ENCODE measurements around the gene ABHD16A. TPM values are rescaled to one million over a fixed set of nuclear protein-coding genes. Genes with fewer than 3 reads are reported as not detected.

The ABHD16A gene
- total RNA-seq, 1 donor from 2014 or later, result 54.7 TPM

GRCh38 chr6:31739639-31740396 is 36.7 kb upstream of the ABHD16A start, which contains the start of gene MSH5:
MSH5 (plus strand) TSS chr6:31740005; CDS start chr6:31740467, 462 bp downstream.
- Mint-ChIP-seq H3K4me1 (ENCODE audit: unreplicated experiment) (peaks cover 48% of the 10 kb centered on the region), H3K4me3 (ENCODE audit: unreplicated experiment) (peak within 1 kb of the TSS; percentile 95), H3K36me3 (ENCODE audit: low read depth, unreplicated experiment) (peaks cover 8% of the 10 kb centered on the region), H3K27me3 (ENCODE audit: unreplicated experiment) (peaks cover 17% of the 10 kb centered on the region), H3K9me3 (ENCODE audit: unreplicated experiment) (no peaks in the 10 kb centered on the region), H3K27ac (ENCODE audit: unreplicated experiment) (peak within 1 kb of the TSS; percentile 100)
- no peak for TF ChIP-seq CTCF (IDR thresholded peaks at IDR 0.05; ENCODE audit: unreplicated experiment)
- peak; percentile 90 for DNase-seq (ENCODE audit: low spot score)

GRCh38 chr6:31737991-31738979 is 35.2 kb upstream of the ABHD16A start:
- TF ChIP-seq CTCF (IDR thresholded peaks at IDR 0.05; ENCODE audit: unreplicated experiment), result no peak
- DNase-seq (ENCODE audit: low spot score), result no peak
- peak overlapping the region; percentile 100 for H3K27ac Mint-ChIP-seq (ENCODE audit: unreplicated experiment)
- H3K27me3 Mint-ChIP-seq (ENCODE audit: unreplicated experiment), result peaks cover 20% of the 10 kb centered on the region
- peaks cover 15% of the 10 kb centered on the region for H3K36me3 Mint-ChIP-seq (ENCODE audit: low read depth, unreplicated experiment)
- no peaks in the 10 kb centered on the region for H3K9me3 Mint-ChIP-seq (ENCODE audit: unreplicated experiment)
- H3K4me1 Mint-ChIP-seq (ENCODE audit: unreplicated experiment), result peaks cover 43% of the 10 kb centered on the region
- H3K4me3 Mint-ChIP-seq (ENCODE audit: unreplicated experiment), result peak overlapping the region; percentile 100

GRCh38 chr6:31737315-31737990 is 34.3 kb upstream of the ABHD16A start:
- DNase-seq (ENCODE audit: low spot score), result peak; percentile 55
- H3K4me1 Mint-ChIP-seq (ENCODE audit: unreplicated experiment), result peaks cover 47% of the 10 kb centered on the region
- peaks cover 18% of the 10 kb centered on the region for H3K36me3 Mint-ChIP-seq (ENCODE audit: low read depth, unreplicated experiment)
- H3K27ac Mint-ChIP-seq (ENCODE audit: unreplicated experiment), result peak overlapping the region; percentile 100
- peaks cover 20% of the 10 kb centered on the region for H3K27me3 Mint-ChIP-seq (ENCODE audit: unreplicated experiment)
- H3K4me3 Mint-ChIP-seq (ENCODE audit: unreplicated experiment), result peak overlapping the region; percentile 100
- TF ChIP-seq CTCF (IDR thresholded peaks at IDR 0.05; ENCODE audit: unreplicated experiment), result no peak
- H3K9me3 Mint-ChIP-seq (ENCODE audit: unreplicated experiment), result no peaks in the 10 kb centered on the region

- Mint-ChIP-seq H3K36me3 (ENCODE audit: low read depth, unreplicated experiment) (peaks cover 23% of the 10 kb centered on the region), H3K27me3 (ENCODE audit: unreplicated experiment) (peaks cover 20% of the 10 kb centered on the region), H3K27ac (ENCODE audit: unreplicated experiment) (peak overlapping the region; percentile 100), H3K9me3 (ENCODE audit: unreplicated experiment) (no peaks in the 10 kb centered on the region), H3K4me3 (ENCODE audit: unreplicated experiment) (peak overlapping the region; percentile 100), H3K4me1 (ENCODE audit: unreplicated experiment) (peaks cover 51% of the 10 kb centered on the region)
- DNase-seq (ENCODE audit: low spot score), result no peak
- no peak for TF ChIP-seq CTCF (IDR thresholded peaks at IDR 0.05; ENCODE audit: unreplicated experiment)
Observed at GRCh38 chr6:31736768-31737314, 33.7 kb upstream of the ABHD16A start.
